ENCODE results near the gene CFAP54.

DNA sequence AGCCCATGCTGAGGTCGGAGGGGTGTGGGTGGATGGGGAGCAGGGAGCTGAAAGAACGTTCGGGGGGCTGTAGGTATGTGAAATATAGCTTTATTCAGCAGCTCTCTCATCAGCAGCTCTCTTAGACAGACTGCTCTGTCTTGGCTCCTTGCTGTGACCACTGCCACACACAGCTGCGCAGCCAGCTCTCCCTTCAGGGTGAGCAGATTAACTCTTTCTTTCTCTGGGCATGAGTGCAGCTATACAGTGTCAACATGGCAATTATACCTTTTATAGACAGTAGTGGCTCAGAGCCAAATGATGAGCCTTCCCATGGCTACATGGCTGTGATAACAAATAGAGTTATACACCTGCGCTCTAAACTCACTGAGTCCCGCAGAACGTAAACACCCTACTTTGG is 280.0 kb downstream of the CFAP54 start:
- no peak for TF ChIP-seq EZH2 (IDR thresholded peaks at IDR 0.05; ENCODE audit: insufficient read depth, low read length)
- TF ChIP-seq, protein P1, sequence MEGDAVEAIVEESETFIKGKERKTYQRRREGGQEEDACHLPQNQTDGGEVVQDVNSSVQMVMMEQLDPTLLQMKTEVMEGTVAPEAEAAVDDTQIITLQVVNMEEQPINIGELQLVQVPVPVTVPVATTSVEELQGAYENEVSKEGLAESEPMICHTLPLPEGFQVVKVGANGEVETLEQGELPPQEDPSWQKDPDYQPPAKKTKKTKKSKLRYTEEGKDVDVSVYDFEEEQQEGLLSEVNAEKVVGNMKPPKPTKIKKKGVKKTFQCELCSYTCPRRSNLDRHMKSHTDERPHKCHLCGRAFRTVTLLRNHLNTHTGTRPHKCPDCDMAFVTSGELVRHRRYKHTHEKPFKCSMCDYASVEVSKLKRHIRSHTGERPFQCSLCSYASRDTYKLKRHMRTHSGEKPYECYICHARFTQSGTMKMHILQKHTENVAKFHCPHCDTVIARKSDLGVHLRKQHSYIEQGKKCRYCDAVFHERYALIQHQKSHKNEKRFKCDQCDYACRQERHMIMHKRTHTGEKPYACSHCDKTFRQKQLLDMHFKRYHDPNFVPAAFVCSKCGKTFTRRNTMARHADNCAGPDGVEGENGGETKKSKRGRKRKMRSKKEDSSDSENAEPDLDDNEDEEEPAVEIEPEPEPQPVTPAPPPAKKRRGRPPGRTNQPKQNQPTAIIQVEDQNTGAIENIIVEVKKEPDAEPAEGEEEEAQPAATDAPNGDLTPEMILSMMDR (IDR thresholded peaks at IDR 0.05; ENCODE audit: insufficient read depth, low read depth, low read length) = no peak
